IMR-90 (cell line): Measurements from ENCODE around the gene TAPBP. TPM values are rescaled to one million over a fixed set of nuclear protein-coding genes. Genes with fewer than 3 reads are reported as not detected.

Experiments used
- ATAC-seq: fragments of 200-7000 bp; cut with Tn5 transposase; 2 replicates; pipeline ENCODE4 v1.9.1; 2020; ENCODE audit warnings: low read depth, mild to moderate bottlenecking, moderate library complexity
- BruUV-seq: library from RNA; stranded (reverse); fragments of 400-500 nt; replicated peaks from 2 replicates; lab custom pipeline; 2021; lab: Mats Ljungman, UMichigan
- CTCF ChIA-PET: fragments of 300-600 bp; formaldehyde crosslinking; extraction: SDS; loops from one replicate; lab custom pipeline; 2021; ENCODE audit warnings: antibody characterized with exemption; lab: Yijun Ruan, JAX
- POLR2A ChIA-PET: fragments of 300-600 bp; sonication (Branson Sonifier 250); formaldehyde crosslinking; loops from one replicate; lab custom pipeline; 2022; ENCODE audit warnings: antibody characterized with exemption; ENCODE audit not compliant: unreplicated experiment; lab: Charles Lee
- DNase-seq: peaks from one replicate; pipeline ENCODE4 v3.0.0; 2013
- H2AFZ ChIP-seq: replicated peaks from 2 replicates; pipeline ENCODE3; 2013; ENCODE audit warnings: low read length, mild to moderate bottlenecking; ENCODE audit not compliant: poor library complexity
- H2AK5ac ChIP-seq: 2 replicates; pipeline ENCODE4 v1.6.1; 2013; ENCODE audit warnings: low read depth, low read length, inconsistent platforms
- H2AK9ac ChIP-seq: replicated peaks from 2 replicates; pipeline ENCODE3; 2013; ENCODE audit warnings: mild to moderate bottlenecking, low read depth, low read length, moderate library complexity; ENCODE audit not compliant: poor library complexity
- H2BK120ac ChIP-seq: 2 replicates; pipeline ENCODE4 v1.6.1; 2013; ENCODE audit warnings: low read depth, low read length, inconsistent platforms
- H2BK15ac ChIP-seq: 3 replicates; pipeline ENCODE4 v1.6.1; 2013; ENCODE audit warnings: low read depth, low read length, inconsistent platforms
- H2BK20ac ChIP-seq: 2 replicates; pipeline ENCODE4 v1.6.1; 2013; ENCODE audit warnings: low read depth, mild to moderate bottlenecking, inconsistent platforms, low read length, moderate library complexity
- H2BK5ac ChIP-seq: 2 replicates; pipeline ENCODE4 v1.6.1; 2013; ENCODE audit warnings: mild to moderate bottlenecking, low read depth, low read length, inconsistent platforms; ENCODE audit not compliant: poor library complexity, severe bottlenecking
- H3K14ac ChIP-seq: replicated peaks from 2 replicates; pipeline ENCODE4 v1.6.1; 2013; ENCODE audit warnings: low read depth, low read length, inconsistent platforms
- H3K18ac ChIP-seq: 2 replicates; pipeline ENCODE4 v1.6.1; 2013; ENCODE audit warnings: low read depth, low read length, control low read depth
- H3K23ac ChIP-seq: 2 replicates; pipeline ENCODE4 v1.6.1; 2013; ENCODE audit warnings: low read depth, low read length, inconsistent platforms
- H3K27ac ChIP-seq: 2 replicates; pipeline ENCODE4 v1.5.1; 2013; ENCODE audit warnings: mild to moderate bottlenecking, control low read depth, low read length; ENCODE audit not compliant: insufficient read depth
- H3K27me3 ChIP-seq: 2 replicates; pipeline ENCODE4 v1.6.1; 2013; ENCODE audit warnings: low read length; ENCODE audit not compliant: control insufficient read depth, insufficient read depth
- H3K36me3 ChIP-seq: 2 replicates; pipeline ENCODE4 v1.6.1; 2013; ENCODE audit warnings: low read length, mixed read lengths; ENCODE audit not compliant: control insufficient read depth, insufficient read depth
- H3K4ac ChIP-seq: 2 replicates; pipeline ENCODE4 v1.6.1; 2013; ENCODE audit warnings: low read depth, low read length, inconsistent platforms
- H3K4me1 ChIP-seq: 2 replicates; pipeline ENCODE4 v1.6.1; 2013; ENCODE audit warnings: low read length, mixed read lengths; ENCODE audit not compliant: control insufficient read depth, insufficient read depth
- H3K4me2 ChIP-seq: 2 replicates; pipeline ENCODE4 v1.6.1; 2013; ENCODE audit warnings: low read depth, mild to moderate bottlenecking, control low read depth, low read length, moderate library complexity
- H3K4me3 ChIP-seq: 2 replicates; pipeline ENCODE4 v1.5.1; 2013; ENCODE audit warnings: low read depth, mild to moderate bottlenecking, control low read depth, low read length, moderate library complexity; ENCODE audit not compliant: insufficient read depth
- H3K56ac ChIP-seq: 2 replicates; pipeline ENCODE4 v1.6.1; 2013; ENCODE audit warnings: low read length, inconsistent platforms; ENCODE audit not compliant: insufficient read depth; ENCODE audit errors: extremely low read depth
- H3K79me1 ChIP-seq, 2 experiments: 2 replicates each; pipeline ENCODE4 v1.6.1; 2013; ENCODE audit warnings: low read length in 2 of 2, inconsistent platforms in 1 of 2, low read depth in 1 of 2
- H3K9ac ChIP-seq: 2 replicates; pipeline ENCODE4 v1.6.1; 2013; ENCODE audit warnings: low read depth, low read length, control low read depth
- H3K9me1 ChIP-seq: 2 replicates; pipeline ENCODE4 v1.6.1; 2013; ENCODE audit warnings: low read length, inconsistent platforms; ENCODE audit not compliant: insufficient read depth
- H3K9me3 ChIP-seq: 2 replicates; pipeline ENCODE4 v1.6.1; 2013; ENCODE audit warnings: low read length; ENCODE audit not compliant: control insufficient read depth, insufficient read depth
- H4K20me1 ChIP-seq: 2 replicates; pipeline ENCODE4 v1.6.1; 2013; ENCODE audit warnings: low read length, inconsistent platforms; ENCODE audit not compliant: insufficient read depth
- H4K5ac ChIP-seq: 2 replicates; pipeline ENCODE4 v1.6.1; 2013; ENCODE audit warnings: mild to moderate bottlenecking, low read depth, low read length, control low read depth
- H4K8ac ChIP-seq, 2 experiments: 2 replicates each; pipeline ENCODE4 v1.6.1; 2013; ENCODE audit warnings: low read depth in 2 of 2, low read length in 2 of 2, control low read depth in 1 of 2, inconsistent platforms in 1 of 2
- H4K91ac ChIP-seq: 2 replicates; pipeline ENCODE4 v1.6.1; 2013; ENCODE audit warnings: low read depth, low read length, inconsistent platforms; ENCODE audit not compliant: insufficient read depth
- BHLHE40 ChIP-seq: fragments of 150-350 bp; IDR thresholded peaks from 2 replicates; pipeline ENCODE4 v1.6.1; 2016; ENCODE audit warnings: mild to moderate bottlenecking, low read depth, low read length
- CEBPB ChIP-seq: IDR thresholded peaks from 2 replicates; pipeline ENCODE4 v1.6.1; 2012; ENCODE audit warnings: low read depth, low read length, improper control_type of control experiment
- CTCF ChIP-seq: conservative IDR thresholded peaks from 2 replicates; pipeline ENCODE4 v1.5.1; 2012; ENCODE audit warnings: mild to moderate bottlenecking, low read depth, low read length, improper control_type of control experiment
- ELK1 ChIP-seq: fragments of 150-350 bp; IDR thresholded peaks from 2 replicates; pipeline ENCODE4 v1.6.1; 2016; ENCODE audit warnings: low read depth, mild to moderate bottlenecking, low read length, moderate library complexity, borderline replicate concordance
- MAFK ChIP-seq: IDR thresholded peaks from 2 replicates; pipeline ENCODE4 v1.6.1; 2012; ENCODE audit warnings: low read depth, low read length, improper control_type of control experiment
- MAZ ChIP-seq: IDR thresholded peaks from 2 replicates; pipeline ENCODE4 v1.6.1; 2012; ENCODE audit warnings: low read depth, mild to moderate bottlenecking, low read length, improper control_type of control experiment, moderate library complexity, borderline replicate concordance
- MXI1 ChIP-seq: IDR thresholded peaks from 2 replicates; pipeline ENCODE4 v1.6.1; 2012; ENCODE audit warnings: low read depth, mild to moderate bottlenecking, low read length, moderate library complexity, borderline replicate concordance
- NFE2L2 ChIP-seq: fragments of 150-350 bp; IDR thresholded peaks from 2 replicates; pipeline ENCODE4 v1.6.1; 2016; ENCODE audit warnings: low read depth, mild to moderate bottlenecking, low read length
- POLR2A ChIP-seq: IDR thresholded peaks from 2 replicates; pipeline ENCODE4 v1.6.1; 2012; ENCODE audit warnings: mild to moderate bottlenecking, low read depth, low read length
- RAD21 ChIP-seq: IDR thresholded peaks from 2 replicates; pipeline ENCODE4 v1.6.1; 2012; ENCODE audit warnings: low read length, improper control_type of control experiment
- SMC3 ChIP-seq: fragments of 150-350 bp; IDR thresholded peaks from 2 replicates; pipeline ENCODE4 v1.6.1; 2016; ENCODE audit warnings: low read depth, mild to moderate bottlenecking, antibody characterized with exemption, low read length, moderate library complexity
- USF2 ChIP-seq: fragments of 150-350 bp; IDR thresholded peaks from 2 replicates; pipeline ENCODE4 v1.6.1; 2017; ENCODE audit warnings: mild to moderate bottlenecking, antibody characterized with exemption, low read length, low read depth
- WGBS, 2 experiments: methylation state at CpG; one replicate each; pipeline versions ENCODE4 v1.1.5 to v1.1.7; 2013; ENCODE audit warnings: missing lambda C conversion rate in 2 of 2; ENCODE audit not compliant: insufficient read length in 1 of 2; ENCODE audit errors: extremely low coverage in 2 of 2; 5-methylcytosine and 5-hydroxymethylcytosine counted together
- dilution Hi-C: fragments of 300-500 bp; cut with HindIII; formaldehyde crosslinking; loops from one replicate; pipeline ENCODE4 v1.14.3; 2018; ENCODE audit warnings: low sequenced_read_pairs; ENCODE audit not compliant: unreplicated experiment
- in situ Hi-C: fragments of 300-500 bp; cut with MboI; formaldehyde crosslinking; loops from 3 replicates; pipeline ENCODE4 v1.14.3; 2019; ENCODE audit warnings: low sequenced_read_pairs, inconsistent platforms, mixed read lengths
- intact Hi-C: fragments of 100-400 bp; cut with micrococcal nuclease; formaldehyde crosslinking; loops from 2 replicates; pipeline ENCODE4 v1.10.0; 2022
- polyA plus RNA-seq, 3 experiments: library from polyadenylated mRNA; depleted of rRNA; stranded (reverse); fragments of >200 nt; gene quantifications; 2 replicates each; pipeline ENCODE4 v1.2.3, GENCODE V29; 2012; ENCODE audit warnings: low replicate concordance in 1 of 3
- total RNA-seq: library from RNA; depleted of rRNA; stranded (reverse); fragments of >200 nt; gene quantifications from 2 replicates; pipeline ENCODE4 v1.2.3, GENCODE V29; 2012

The TAPBP gene
- total and polyA plus RNA-seq, 2 of the 4 experiments (the other 2 are of a cell fraction): 13.1 to 63.3 TPM

- no peaks in the 10 kb centered on the region for H3K9me3 ChIP-seq
- no peak overlapping the region for H2AK9ac ChIP-seq
- no peak overlapping the region for H3K4ac ChIP-seq
- no peak overlapping the region for H3K14ac ChIP-seq
- no peaks in the 10 kb centered on the region for H4K20me1 ChIP-seq
- no peak overlapping the region for H2BK120ac ChIP-seq
- H3K23ac ChIP-seq: no peak overlapping the region
- CTCF ChIA-PET: no interaction called here
- in situ Hi-C loops: no loop called here
- no TSS peak for BruUV-seq
- no peak overlapping the region for H4K91ac ChIP-seq
- no peak overlapping the region for H2BK20ac ChIP-seq
- H3K9me1 ChIP-seq: no peaks in the 10 kb centered on the region
- no peak overlapping the region for H3K27ac ChIP-seq
- no peak overlapping the region for H2BK5ac ChIP-seq
- no peak overlapping the region for H2BK15ac ChIP-seq
- H3K36me3 ChIP-seq: no peaks in the 10 kb centered on the region
- DNase-seq (no peak), ATAC-seq (no peak)
- no peak overlapping the region for H2AK5ac ChIP-seq
- no peak overlapping the region for H3K4me3 ChIP-seq
- intact Hi-C loops: no loop called here
- H3K27me3 ChIP-seq: peaks cover 4% of the 10 kb centered on the region
- H4K5ac ChIP-seq: no peak overlapping the region
- no peak overlapping the region for H3K9ac ChIP-seq
- dilution Hi-C loops: no loop called here
- H3K79me1 ChIP-seq: no peaks in the 10 kb centered on the region
- 76% methylated on average over 2 of the region's 5 CpGs; no CpG with 5 or more reads in 1 of the 2 experiments for WGBS, 2 experiments
- no peak overlapping the region for H4K8ac ChIP-seq
- H3K18ac ChIP-seq: no peak overlapping the region
- H3K4me1 ChIP-seq: peaks cover 2% of the 10 kb centered on the region; the same call in 1 of the 2 replicates
- H3K4me2 ChIP-seq: no peak overlapping the region
- TF ChIP-seq MXI1 (no peak), ELK1 (no peak), SMC3 (no peak), CTCF (no peak), MAFK (no peak), RAD21 (no peak), USF2 (no peak), BHLHE40 (no peak), POLR2A (no peak), MAZ (no peak), CEBPB (no peak), NFE2L2 (no peak)
- no peak overlapping the region for H2AFZ ChIP-seq
- no peak overlapping the region for H3K56ac ChIP-seq
- POLR2A ChIA-PET: no interaction called here
These were observed 33.9 kb upstream of the TAPBP start for GRCh38 chr6:33347816-33348215.
